ENCODE results near the gene FNDC1.

DNA sequence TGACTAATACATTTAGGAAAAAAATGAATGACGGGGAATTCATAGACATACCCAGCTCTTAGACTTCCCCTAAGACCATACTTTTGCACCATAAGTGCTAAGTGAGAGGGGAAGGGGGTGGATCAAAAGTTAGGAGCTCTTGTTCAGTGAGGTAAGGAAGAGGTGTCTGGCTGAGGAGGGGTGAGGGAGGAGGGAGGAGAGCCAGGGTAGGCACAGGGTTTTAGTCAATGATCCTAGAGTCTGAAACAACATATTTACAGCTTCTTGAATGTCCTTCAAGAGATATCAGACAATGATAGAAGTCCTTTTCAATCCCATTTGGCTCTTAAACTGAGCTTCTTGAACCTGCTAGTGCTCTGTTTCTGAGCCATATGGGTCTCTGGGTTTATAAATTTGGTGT is 135.4 kb downstream of the FNDC1 start:
- TF ChIP-seq, protein P1, sequence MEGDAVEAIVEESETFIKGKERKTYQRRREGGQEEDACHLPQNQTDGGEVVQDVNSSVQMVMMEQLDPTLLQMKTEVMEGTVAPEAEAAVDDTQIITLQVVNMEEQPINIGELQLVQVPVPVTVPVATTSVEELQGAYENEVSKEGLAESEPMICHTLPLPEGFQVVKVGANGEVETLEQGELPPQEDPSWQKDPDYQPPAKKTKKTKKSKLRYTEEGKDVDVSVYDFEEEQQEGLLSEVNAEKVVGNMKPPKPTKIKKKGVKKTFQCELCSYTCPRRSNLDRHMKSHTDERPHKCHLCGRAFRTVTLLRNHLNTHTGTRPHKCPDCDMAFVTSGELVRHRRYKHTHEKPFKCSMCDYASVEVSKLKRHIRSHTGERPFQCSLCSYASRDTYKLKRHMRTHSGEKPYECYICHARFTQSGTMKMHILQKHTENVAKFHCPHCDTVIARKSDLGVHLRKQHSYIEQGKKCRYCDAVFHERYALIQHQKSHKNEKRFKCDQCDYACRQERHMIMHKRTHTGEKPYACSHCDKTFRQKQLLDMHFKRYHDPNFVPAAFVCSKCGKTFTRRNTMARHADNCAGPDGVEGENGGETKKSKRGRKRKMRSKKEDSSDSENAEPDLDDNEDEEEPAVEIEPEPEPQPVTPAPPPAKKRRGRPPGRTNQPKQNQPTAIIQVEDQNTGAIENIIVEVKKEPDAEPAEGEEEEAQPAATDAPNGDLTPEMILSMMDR (IDR thresholded peaks at IDR 0.05), result no peak
- no peak for TF ChIP-seq EZH2 (IDR thresholded peaks at IDR 0.05; ENCODE audit: borderline replicate concordance, insufficient read depth, low read depth, low read length, poor library complexity, severe bottlenecking)

All from B cell (primary cell).